ENCODE measurements around the gene RAET1L. TPM values are rescaled to one million over a fixed set of nuclear protein-coding genes. Genes with fewer than 3 reads are reported as not detected.

RAET1L gene
- total RNA-seq, 3 donors from 2014 or later: not detected

DNA sequence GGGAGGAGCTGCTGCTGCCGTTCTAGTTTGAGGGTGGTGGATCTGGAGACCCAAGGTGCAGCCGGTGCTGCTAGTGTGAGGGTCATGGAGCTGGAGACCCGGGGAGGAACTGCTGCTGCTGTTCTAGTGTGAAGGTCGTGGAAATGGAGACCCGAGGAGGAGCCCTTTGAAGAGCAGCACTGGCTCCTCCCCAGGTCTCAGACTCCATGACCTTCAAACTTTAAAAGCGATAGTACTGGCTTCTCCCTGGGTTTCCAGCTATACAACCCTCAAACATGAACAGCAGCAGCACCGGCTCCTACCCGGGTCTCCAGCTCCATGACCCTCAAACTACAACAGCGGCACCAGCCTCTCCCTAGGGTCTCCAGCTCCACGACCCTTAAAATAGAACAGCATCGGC is 28.1 kb upstream of the RAET1L start:
- intact Hi-C loops (cut with DNase I; ENCODE audit: low total_unique reads): no loop called here

DNA sequence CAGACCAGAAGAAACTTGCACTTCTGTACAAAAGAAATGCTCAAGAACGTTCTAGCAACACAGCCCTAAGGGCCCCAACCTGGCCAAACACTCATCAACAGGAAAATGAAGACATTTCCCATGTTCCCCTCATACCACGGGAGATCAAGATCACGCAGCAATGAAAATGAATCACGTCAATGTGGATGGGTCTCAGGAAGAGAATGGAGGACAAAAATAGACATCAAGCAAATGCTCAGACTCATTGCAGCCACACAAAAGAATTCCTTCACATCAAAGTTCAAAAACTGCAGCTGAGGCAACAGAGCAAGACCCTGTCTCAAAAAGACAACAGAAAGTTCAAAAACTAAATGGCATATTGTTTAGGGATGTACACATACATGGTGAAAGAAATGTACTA is 25.5 kb upstream of the RAET1L start:
- Histone ChIP-seq H3K4me1 (no peaks in the 10 kb centered on the region), H3K27me3 (peaks cover 0 to 26% of the 10 kb centered on the region in 2 donors), H3K4me3 (no peak overlapping the region), H3K27ac (no peak overlapping the region), H3K9me3 (no peaks in the 10 kb centered on the region), H3K36me3 (no peaks in the 10 kb centered on the region)
- TF ChIP-seq, protein P1, sequence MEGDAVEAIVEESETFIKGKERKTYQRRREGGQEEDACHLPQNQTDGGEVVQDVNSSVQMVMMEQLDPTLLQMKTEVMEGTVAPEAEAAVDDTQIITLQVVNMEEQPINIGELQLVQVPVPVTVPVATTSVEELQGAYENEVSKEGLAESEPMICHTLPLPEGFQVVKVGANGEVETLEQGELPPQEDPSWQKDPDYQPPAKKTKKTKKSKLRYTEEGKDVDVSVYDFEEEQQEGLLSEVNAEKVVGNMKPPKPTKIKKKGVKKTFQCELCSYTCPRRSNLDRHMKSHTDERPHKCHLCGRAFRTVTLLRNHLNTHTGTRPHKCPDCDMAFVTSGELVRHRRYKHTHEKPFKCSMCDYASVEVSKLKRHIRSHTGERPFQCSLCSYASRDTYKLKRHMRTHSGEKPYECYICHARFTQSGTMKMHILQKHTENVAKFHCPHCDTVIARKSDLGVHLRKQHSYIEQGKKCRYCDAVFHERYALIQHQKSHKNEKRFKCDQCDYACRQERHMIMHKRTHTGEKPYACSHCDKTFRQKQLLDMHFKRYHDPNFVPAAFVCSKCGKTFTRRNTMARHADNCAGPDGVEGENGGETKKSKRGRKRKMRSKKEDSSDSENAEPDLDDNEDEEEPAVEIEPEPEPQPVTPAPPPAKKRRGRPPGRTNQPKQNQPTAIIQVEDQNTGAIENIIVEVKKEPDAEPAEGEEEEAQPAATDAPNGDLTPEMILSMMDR (IDR thresholded peaks at IDR 0.05): no peak
- no peak for TF ChIP-seq POLR2A (IDR thresholded peaks at IDR 0.05)
- no peak for TF ChIP-seq POLR2AphosphoS5 (IDR thresholded peaks at IDR 0.05)
- intact Hi-C loops (cut with DNase I; ENCODE audit: low total_unique reads): no loop called here
- DNase-seq (ENCODE audit: low spot score in 2 of 2): no peak

More for the DNA sequence above, 28.1 kb upstream of the RAET1L start:
- Histone ChIP-seq H3K27ac (no peak overlapping the region), H3K4me3 (no peak overlapping the region), H3K27me3 (peaks cover 0 to 26% of the 10 kb centered on the region in 2 donors), H3K4me1 (no peaks in the 10 kb centered on the region), H3K9me3 (no peaks in the 10 kb centered on the region), H3K36me3 (no peaks in the 10 kb centered on the region)
- TF ChIP-seq, protein P1 (IDR thresholded peaks at IDR 0.05): no peak
- TF ChIP-seq POLR2AphosphoS5 (IDR thresholded peaks at IDR 0.05) (no peak), POLR2A (IDR thresholded peaks at IDR 0.05) (no peak)
- DNase-seq (ENCODE audit: low spot score in 2 of 2): no peak

DNA sequence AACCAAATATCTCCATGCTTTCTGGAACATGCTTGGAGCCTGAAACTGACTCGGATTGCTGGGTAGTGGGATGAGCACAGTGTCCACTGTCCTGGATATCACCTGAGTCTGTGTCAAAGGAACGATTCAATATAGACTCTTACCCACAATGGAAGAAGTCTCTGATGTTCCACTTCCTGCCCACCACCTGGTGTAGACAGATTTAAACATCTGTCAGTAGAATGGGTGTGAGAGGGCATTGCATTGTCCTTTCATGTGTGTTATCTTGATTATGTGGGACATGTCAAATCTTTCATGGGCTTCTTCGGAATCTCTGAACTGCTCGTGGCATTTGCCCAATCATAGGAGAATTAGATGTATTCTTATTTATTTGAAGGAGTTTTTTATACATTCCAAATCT is 22.8 kb upstream of the RAET1L start:
- H3K9me3 ChIP-seq: no peaks in the 10 kb centered on the region
- H3K4me1 ChIP-seq: no peaks in the 10 kb centered on the region
- H3K27me3 ChIP-seq: peaks cover 0 to 8% of the 10 kb centered on the region in 2 donors
- intact Hi-C loops (cut with DNase I; ENCODE audit: low total_unique reads): no loop called here
- no peak overlapping the region for H3K27ac ChIP-seq
- no peak overlapping the region for H3K4me3 ChIP-seq
- no peaks in the 10 kb centered on the region for H3K36me3 ChIP-seq
- TF ChIP-seq POLR2AphosphoS5 (IDR thresholded peaks at IDR 0.05) (no peak), POLR2A (IDR thresholded peaks at IDR 0.05) (no peak)
- TF ChIP-seq, protein P1 (IDR thresholded peaks at IDR 0.05): no peak
- no peak for DNase-seq (ENCODE audit: low spot score in 2 of 2)

DNA sequence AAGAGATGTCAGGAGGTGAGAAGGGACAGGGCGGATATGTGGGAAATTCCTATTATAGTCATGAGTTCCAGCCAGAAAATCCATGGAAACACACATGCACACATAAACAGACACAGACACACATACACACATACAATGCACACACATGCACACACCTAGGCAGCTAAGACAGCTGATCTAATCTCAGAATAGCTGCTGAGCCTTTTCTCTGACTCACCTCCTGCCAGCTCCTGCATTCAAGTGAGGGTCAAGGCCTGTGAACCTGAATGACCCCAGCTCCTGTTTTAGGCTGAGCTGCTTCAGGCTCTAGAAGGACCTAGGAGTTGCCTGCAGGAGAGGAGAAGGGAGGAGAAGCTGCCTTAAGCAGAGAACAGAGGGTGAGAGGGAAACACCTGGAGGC is 21.6 kb upstream of the RAET1L start:
- H3K4me3 ChIP-seq: no peak overlapping the region
- intact Hi-C loops (cut with DNase I; ENCODE audit: low total_unique reads): no loop called here
- H3K27ac ChIP-seq: no peak overlapping the region
- H3K36me3 ChIP-seq: no peaks in the 10 kb centered on the region
- peaks cover 0 to 4% of the 10 kb centered on the region in 2 donors for H3K27me3 ChIP-seq
- no peak for TF ChIP-seq POLR2AphosphoS5 (IDR thresholded peaks at IDR 0.05)
- no peak for TF ChIP-seq POLR2A (IDR thresholded peaks at IDR 0.05)
- TF ChIP-seq, protein P1 (IDR thresholded peaks at IDR 0.05): no peak
- no peaks in the 10 kb centered on the region for H3K9me3 ChIP-seq
- no peaks in the 10 kb centered on the region for H3K4me1 ChIP-seq
- DNase-seq (ENCODE audit: low spot score in 2 of 2): no peak

DNA sequence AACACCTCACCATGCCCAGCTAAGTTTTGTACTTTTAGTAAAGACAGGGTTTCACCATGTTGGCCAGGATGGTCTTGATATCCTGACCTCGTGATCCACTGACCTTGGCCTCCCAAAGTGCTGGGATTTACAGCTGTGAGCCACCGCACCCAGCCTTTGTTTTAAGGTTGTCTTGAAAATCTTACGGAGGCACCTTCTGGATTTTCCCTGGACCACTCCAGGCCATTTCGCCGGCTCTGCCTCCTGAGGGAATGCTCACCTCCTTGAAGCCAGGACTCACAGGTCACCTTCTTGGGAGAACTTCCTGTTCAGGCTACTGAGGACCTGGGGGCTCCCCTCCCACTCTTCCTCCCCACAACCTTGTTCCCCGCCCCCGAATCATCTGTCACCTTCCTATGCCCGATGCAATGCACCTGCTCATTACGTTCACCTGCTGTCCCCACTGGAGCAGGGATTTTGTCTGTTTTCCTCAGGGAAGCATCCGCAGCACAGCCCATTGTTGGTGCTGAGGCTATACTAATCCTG is 19.4 kb upstream of the RAET1L start:
- no peak overlapping the region for H3K4me3 ChIP-seq
- TF ChIP-seq POLR2A (IDR thresholded peaks at IDR 0.05) (no peak), POLR2AphosphoS5 (IDR thresholded peaks at IDR 0.05) (no peak)
- TF ChIP-seq, protein P1 (IDR thresholded peaks at IDR 0.05): no peak
- H3K9me3 ChIP-seq: no peaks in the 10 kb centered on the region
- H3K36me3 ChIP-seq: no peaks in the 10 kb centered on the region
- intact Hi-C loops (cut with DNase I; ENCODE audit: low total_unique reads): no loop called here
- H3K27ac ChIP-seq: no peak overlapping the region
- no peaks in the 10 kb centered on the region for H3K4me1 ChIP-seq
- no peak for DNase-seq (ENCODE audit: low spot score in 2 of 2)
- peaks cover 0 to 22% of the 10 kb centered on the region in 2 donors for H3K27me3 ChIP-seq

Measured in breast epithelium (tissue), 4 donors.